Hepatocyte (in vitro differentiated cells): Measurements from ENCODE around the gene NEK9. TPM values are rescaled to one million over a fixed set of nuclear protein-coding genes. Genes with fewer than 3 reads are reported as not detected.

Experiments used
- DNase-seq: peaks from one replicate; pipeline ENCODE4 v3.0.0-alpha.2; 2016; ENCODE audit warnings: low spot score
- H2AFZ ChIP-seq: fragments of 200-600 bp; sonication (generic); 2 replicates; pipeline ENCODE4 v1.6.0; 2016; ENCODE audit warnings: antibody characterized with exemption, mild to moderate bottlenecking
- H3K27ac ChIP-seq: fragments of 200-600 bp; sonication (generic); 2 replicates; pipeline ENCODE4 v1.5.1; 2016; ENCODE audit warnings: mild to moderate bottlenecking
- H3K27me3 ChIP-seq: fragments of 200-600 bp; sonication (generic); 2 replicates; pipeline ENCODE4 v1.6.1; 2016
- H3K36me3 ChIP-seq: fragments of 200-600 bp; sonication (generic); replicated peaks from 2 replicates; pipeline ENCODE4 v1.5.1; 2016; ENCODE audit warnings: low read depth; ENCODE audit not compliant: insufficient read depth
- H3K4me1 ChIP-seq: fragments of 200-600 bp; sonication (generic); 2 replicates; pipeline ENCODE4 v1.5.1; 2016; ENCODE audit warnings: mild to moderate bottlenecking, moderate library complexity; ENCODE audit not compliant: insufficient read depth
- H3K4me2 ChIP-seq: fragments of 200-600 bp; sonication (generic); 2 replicates; pipeline ENCODE4 v1.6.0; 2016
- H3K4me3 ChIP-seq: fragments of 200-600 bp; sonication (generic); 2 replicates; pipeline ENCODE4 v1.5.1; 2016; ENCODE audit warnings: mild to moderate bottlenecking
- H3K79me2 ChIP-seq: fragments of 200-600 bp; sonication (generic); 2 replicates; pipeline ENCODE4 v1.6.0; 2017; ENCODE audit warnings: mild to moderate bottlenecking
- H3K9me2 ChIP-seq: fragments of 200-600 bp; sonication (generic); replicated peaks from 2 replicates; pipeline ENCODE4 v1.6.0; 2017; ENCODE audit warnings: mild to moderate bottlenecking; ENCODE audit not compliant: insufficient read depth
- H3K9me3 ChIP-seq: fragments of 200-600 bp; sonication (generic); 2 replicates; pipeline ENCODE4 v1.5.1; 2016; ENCODE audit warnings: low read depth, mild to moderate bottlenecking
- H4K20me1 ChIP-seq: fragments of 200-600 bp; sonication (generic); 2 replicates; pipeline ENCODE4 v1.6.0; 2016; ENCODE audit warnings: mild to moderate bottlenecking; ENCODE audit not compliant: insufficient read depth, poor library complexity, severe bottlenecking
- EZH2 ChIP-seq: fragments of 200-600 bp; sonication (generic); IDR thresholded peaks from 2 replicates; pipeline ENCODE4 v1.6.1; 2016; ENCODE audit warnings: antibody characterized with exemption, mild to moderate bottlenecking, borderline replicate concordance
- EZH2phosphoT487 ChIP-seq: fragments of 200-600 bp; sonication (generic); IDR thresholded peaks from one replicate; pipeline ENCODE4 v1.6.1; 2018; ENCODE audit warnings: antibody characterized with exemption, mild to moderate bottlenecking, low read depth, moderate library complexity; ENCODE audit not compliant: unreplicated experiment, severe bottlenecking
- WGBS: methylation state at CpG from one replicate; pipeline ENCODE4 v1.1.6; 2016; ENCODE audit warnings: low lambda C conversion rate; ENCODE audit errors: missing lambda C conversion rate; 5-methylcytosine and 5-hydroxymethylcytosine counted together
- polyA plus RNA-seq: library from polyadenylated mRNA; unstranded; fragments of >200 nt; fragmentation: Nextera tagmentation; extraction: Ambion mirVana; gene quantifications from 2 replicates; pipeline ENCODE4 v1.2.1, GENCODE V29; 2016
- total RNA-seq: library from RNA; depleted of rRNA; stranded (reverse); fragments of >200 nt; gene quantifications from 2 replicates; pipeline ENCODE4 v1.2.3, GENCODE V29; 2014
- TF ChIP-seq, protein P1 (sequence below): fragments of 200-600 bp; sonication (generic); IDR thresholded peaks from 2 replicates; pipeline ENCODE4 v1.5.1; 2016; ENCODE audit warnings: antibody characterized with exemption, mild to moderate bottlenecking; ENCODE audit not compliant: poor library complexity

The NEK9 gene
- total and polyA plus RNA-seq, 2 experiments from 2014 or later: 8.8 to 21.1 TPM

DNA sequence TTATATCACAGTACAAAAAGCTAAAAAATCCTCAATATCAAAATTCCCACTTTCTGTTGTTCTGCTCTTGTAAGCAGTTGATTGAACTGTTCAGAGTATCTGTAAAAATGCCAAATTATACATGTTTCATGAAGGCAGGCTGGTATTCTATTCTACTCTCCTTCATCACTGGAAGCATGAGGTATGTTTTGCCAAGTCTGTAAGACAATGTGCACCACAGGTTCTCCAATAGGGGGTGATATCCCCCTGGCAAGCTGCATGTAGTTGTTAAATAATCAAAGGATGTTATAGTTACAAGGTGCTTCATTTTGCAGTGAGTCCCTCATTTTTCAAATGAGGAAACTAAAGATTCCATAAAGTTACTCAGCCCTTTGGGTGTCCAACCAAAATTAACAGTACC lies 15.1 kb upstream of the NEK9 start:
- H3K79me2 ChIP-seq: peaks cover 72% of the 10 kb centered on the region
- H3K4me1 ChIP-seq: peaks cover 9% of the 10 kb centered on the region
- no peaks in the 10 kb centered on the region for H3K9me3 ChIP-seq
- H4K20me1 ChIP-seq: peaks cover 14% of the 10 kb centered on the region
- H3K9me2 ChIP-seq: no peaks in the 10 kb centered on the region
- H2AFZ ChIP-seq: no peak overlapping the region
- H3K27me3 ChIP-seq: no peaks in the 10 kb centered on the region
- H3K4me3 ChIP-seq: no peak overlapping the region
- H3K27ac ChIP-seq: no peak overlapping the region
- H3K36me3 ChIP-seq: no peaks in the 10 kb centered on the region
- DNase-seq: peak; percentile 28
- TF ChIP-seq EZH2phosphoT487: no peak
- TF ChIP-seq, protein P1, sequence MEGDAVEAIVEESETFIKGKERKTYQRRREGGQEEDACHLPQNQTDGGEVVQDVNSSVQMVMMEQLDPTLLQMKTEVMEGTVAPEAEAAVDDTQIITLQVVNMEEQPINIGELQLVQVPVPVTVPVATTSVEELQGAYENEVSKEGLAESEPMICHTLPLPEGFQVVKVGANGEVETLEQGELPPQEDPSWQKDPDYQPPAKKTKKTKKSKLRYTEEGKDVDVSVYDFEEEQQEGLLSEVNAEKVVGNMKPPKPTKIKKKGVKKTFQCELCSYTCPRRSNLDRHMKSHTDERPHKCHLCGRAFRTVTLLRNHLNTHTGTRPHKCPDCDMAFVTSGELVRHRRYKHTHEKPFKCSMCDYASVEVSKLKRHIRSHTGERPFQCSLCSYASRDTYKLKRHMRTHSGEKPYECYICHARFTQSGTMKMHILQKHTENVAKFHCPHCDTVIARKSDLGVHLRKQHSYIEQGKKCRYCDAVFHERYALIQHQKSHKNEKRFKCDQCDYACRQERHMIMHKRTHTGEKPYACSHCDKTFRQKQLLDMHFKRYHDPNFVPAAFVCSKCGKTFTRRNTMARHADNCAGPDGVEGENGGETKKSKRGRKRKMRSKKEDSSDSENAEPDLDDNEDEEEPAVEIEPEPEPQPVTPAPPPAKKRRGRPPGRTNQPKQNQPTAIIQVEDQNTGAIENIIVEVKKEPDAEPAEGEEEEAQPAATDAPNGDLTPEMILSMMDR: peak; percentile 40
- no peak overlapping the region for H3K4me2 ChIP-seq

DNA sequence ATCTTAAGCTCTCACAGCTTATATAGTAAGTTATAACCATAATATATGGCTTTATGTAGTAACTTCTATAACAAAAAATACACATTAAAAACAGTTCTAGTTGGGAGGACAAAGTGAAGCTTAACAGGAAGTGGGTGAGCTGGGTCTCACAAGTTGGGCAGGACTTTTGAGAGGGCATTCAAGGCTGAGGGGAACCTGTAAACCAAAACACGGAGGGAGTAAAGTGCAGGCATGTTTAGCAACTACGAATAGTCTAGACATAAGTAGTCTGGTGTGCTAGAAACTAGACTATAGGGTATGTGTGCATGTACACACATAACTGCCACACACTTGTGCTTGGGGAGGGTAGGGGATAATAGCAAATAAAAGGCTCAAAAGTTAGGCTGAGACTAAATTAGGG lies 14.2 kb upstream of the NEK9 start:
- Histone ChIP-seq H3K27ac (no peak overlapping the region), H3K4me1 (no peaks in the 10 kb centered on the region)

DNA sequence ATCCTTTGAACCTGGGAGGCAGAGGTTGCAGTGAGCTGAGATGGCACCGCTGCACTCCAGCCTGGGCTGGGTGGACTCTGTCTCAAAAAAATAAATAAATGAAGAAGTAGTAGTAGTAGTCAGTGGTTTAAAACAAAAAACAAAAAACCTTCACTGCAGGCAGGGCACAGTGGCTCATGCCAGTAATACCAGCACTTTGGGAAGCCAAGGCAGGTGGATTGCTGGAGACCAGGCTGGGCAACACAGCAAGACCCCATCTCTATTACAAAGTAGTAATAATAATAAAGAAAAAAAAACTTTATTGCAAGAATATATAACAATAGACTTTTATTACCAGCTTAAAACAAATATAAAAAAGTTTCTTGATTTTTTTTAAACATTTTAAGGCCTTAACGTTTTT lies 13.8 kb upstream of the NEK9 start:
- Histone ChIP-seq H3K4me2 (no peak overlapping the region), H3K9me2 (no peaks in the 10 kb centered on the region), H4K20me1 (peaks cover 14% of the 10 kb centered on the region), H3K4me1 (no peaks in the 10 kb centered on the region), H3K4me3 (no peak overlapping the region), H3K36me3 (no peaks in the 10 kb centered on the region), H3K9me3 (no peaks in the 10 kb centered on the region), H3K27me3 (no peaks in the 10 kb centered on the region), H2AFZ (no peak overlapping the region), H3K27ac (no peak overlapping the region), H3K79me2 (peaks cover 74% of the 10 kb centered on the region)
- no peak for DNase-seq
- TF ChIP-seq, protein P1: no peak
- no peak for TF ChIP-seq EZH2
- no peak for TF ChIP-seq EZH2phosphoT487
- 99% methylated on average over 2 of the region's 2 CpGs for WGBS

More for the DNA sequence above, 14.2 kb upstream of the NEK9 start:
- no peaks in the 10 kb centered on the region for H3K27me3 ChIP-seq
- DNase-seq: no peak
- H4K20me1 ChIP-seq: peaks cover 14% of the 10 kb centered on the region
- no peaks in the 10 kb centered on the region for H3K9me2 ChIP-seq
- TF ChIP-seq EZH2: no peak
- no peak for TF ChIP-seq EZH2phosphoT487
- TF ChIP-seq, protein P1: no peak
- H3K4me3 ChIP-seq: no peak overlapping the region
- H3K79me2 ChIP-seq: peaks cover 77% of the 10 kb centered on the region
- no peaks in the 10 kb centered on the region for H3K36me3 ChIP-seq
- WGBS: 93% methylated on average over 2 of the region's 2 CpGs
- H3K4me2 ChIP-seq: no peak overlapping the region
- no peaks in the 10 kb centered on the region for H3K9me3 ChIP-seq
- no peak overlapping the region for H2AFZ ChIP-seq

DNA sequence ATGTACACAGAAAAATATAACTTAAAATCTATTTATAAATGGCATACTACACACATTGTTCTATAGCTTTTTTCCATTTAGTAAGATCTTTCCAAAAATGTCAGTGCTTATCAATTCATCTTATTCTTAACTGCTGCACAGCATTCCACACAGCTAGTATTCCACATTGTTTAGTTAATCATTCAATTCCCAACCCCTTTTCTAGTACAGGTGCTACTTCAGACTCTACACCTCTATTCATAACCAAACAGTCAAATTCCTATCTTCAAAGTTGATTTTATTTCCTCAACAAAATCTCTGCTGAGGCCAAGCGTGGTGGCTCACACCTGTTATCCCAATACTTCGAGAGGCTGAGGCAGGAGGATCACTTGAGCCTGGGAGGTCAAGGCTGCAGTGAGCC lies 12.3 kb upstream of the NEK9 start:
- Histone ChIP-seq H3K4me2 (no peak overlapping the region), H3K9me3 (no peaks in the 10 kb centered on the region), H2AFZ (no peak overlapping the region), H3K36me3 (no peaks in the 10 kb centered on the region), H3K27ac (no peak overlapping the region), H4K20me1 (peaks cover 14% of the 10 kb centered on the region), H3K9me2 (no peaks in the 10 kb centered on the region), H3K4me3 (no peak overlapping the region), H3K79me2 (peaks cover 67% of the 10 kb centered on the region), H3K4me1 (no peaks in the 10 kb centered on the region), H3K27me3 (no peaks in the 10 kb centered on the region)
- 89% methylated on average over 2 of the region's 2 CpGs for WGBS
- no peak for DNase-seq
- TF ChIP-seq EZH2phosphoT487: no peak
- no peak for TF ChIP-seq EZH2
- TF ChIP-seq, protein P1: no peak
